HG03378 (cell line): ENCODE data around the gene NOSTRIN.
"Not testable (repeated sequence)": the region's sequence is repeated elsewhere in the genome, so short reads cannot be mapped to it uniquely, and the experiment has no call there.

Source experiments
- ATAC-seq: cut with Tn5 transposase; IDR thresholded peaks from one replicate; pipeline ENCODE4 v1.9.1; 2021; ENCODE audit warnings: mild to moderate bottlenecking, moderate library complexity; ENCODE audit not compliant: unreplicated experiment

NOSTRIN gene

GRCh38 chr2:168801961-168802858 lies at the start of gene NOSTRIN:
Gene NOSTRIN (plus strand): TSS chr2:168802637. CDS start chr2:168802647, 10 bp downstream.
- no peak for ATAC-seq

GRCh38 chr2:168753765-168754329 lies 48.6 kb upstream of the NOSTRIN start:
- no peak for ATAC-seq

GRCh38 chr2:168757223-168757622 lies 45.2 kb upstream of the NOSTRIN start:
- ATAC-seq = no peak

GRCh38 chr2:168758970-168759820 lies 43.2 kb upstream of the NOSTRIN start:
- peak; percentile 82 for ATAC-seq

- no peak for ATAC-seq
These were observed 37.0 kb upstream of the NOSTRIN start for GRCh38 chr2:168765401-168765800.

GRCh38 chr2:168766600-168766999 lies 35.8 kb upstream of the NOSTRIN start:
- no peak for ATAC-seq

- ATAC-seq = no peak
These were observed 35.2 kb upstream of the NOSTRIN start for GRCh38 chr2:168767258-168767657.

GRCh38 chr2:168768357-168768756 lies 34.1 kb upstream of the NOSTRIN start:
- not testable (repeated sequence) for ATAC-seq

GRCh38 chr2:168770796-168771195 lies 31.6 kb upstream of the NOSTRIN start:
- ATAC-seq = no peak

- no peak for ATAC-seq
These were observed 29.7 kb upstream of the NOSTRIN start for GRCh38 chr2:168772704-168773103.

GRCh38 chr2:168773128-168773527 lies 29.3 kb upstream of the NOSTRIN start:
- no peak for ATAC-seq

GRCh38 chr2:168773719-168774521 lies 28.5 kb upstream of the NOSTRIN start:
- ATAC-seq = no peak

GRCh38 chr2:168775837-168776236 lies 26.6 kb upstream of the NOSTRIN start:
- ATAC-seq = no peak

GRCh38 chr2:168780669-168781071 lies 21.8 kb upstream of the NOSTRIN start:
- ATAC-seq = no peak

GRCh38 chr2:168781191-168781817 lies 21.1 kb upstream of the NOSTRIN start:
- ATAC-seq = no peak

GRCh38 chr2:168782271-168782670 lies 20.2 kb upstream of the NOSTRIN start:
- no peak for ATAC-seq

- ATAC-seq = no peak
These were observed 17.4 kb upstream of the NOSTRIN start for GRCh38 chr2:168784993-168785392.

- ATAC-seq = no peak
These were observed 15.2 kb upstream of the NOSTRIN start for GRCh38 chr2:168787098-168787781.

- no peak for ATAC-seq
These were observed 14.6 kb upstream of the NOSTRIN start for GRCh38 chr2:168787782-168788376.
